HCT116 (cell line): Measurements from ENCODE around the gene PRKACA. TPM values are rescaled to one million over a fixed set of nuclear protein-coding genes. Genes with fewer than 3 reads are reported as not detected.

Source experiments
- ATAC-seq: fragments of 200-7000 bp; cut with Tn5 transposase; 2 replicates; pipeline ENCODE4 v1.9.1; 2020; ENCODE audit warnings: mild to moderate bottlenecking, moderate library complexity
- BruUV-seq: library from RNA; stranded (reverse); fragments of 400-500 nt; replicated peaks from 2 replicates; lab custom pipeline; 2021; lab: Mats Ljungman, UMichigan
- CTCF ChIA-PET: fragments of 300-600 bp; sonication (Branson Sonifier 250); formaldehyde crosslinking; loops from one replicate; lab custom pipeline; 2021; ENCODE audit warnings: antibody characterized with exemption; lab: Charles Lee
- POLR2A ChIA-PET: fragments of 300-600, 350-600 bp; sonication (Branson Sonifier 250); formaldehyde crosslinking; loops from one replicate; lab custom pipeline; 2021; ENCODE audit warnings: antibody characterized with exemption; lab: Charles Lee
- RAD21 ChIA-PET, 2 experiments: fragments of 300-600 bp; sonication (Branson Sonifier 250); formaldehyde crosslinking; loops; one replicate each; lab custom pipeline; 2023; ENCODE audit warnings: low total read pairs in 2 of 2; ENCODE audit not compliant: uncharacterized antibody in 2 of 2, unreplicated experiment in 2 of 2, low non-redundant PET in 1 of 2; lab: Charles Lee
- DNase-seq: peaks from one replicate; pipeline ENCODE4 v3.0.0-alpha.2; 2010; ENCODE audit warnings: low read depth, low spot score
- H2AFZ ChIP-seq: fragments of 200-600 bp; shearing (Covaris generic), sonication (generic); 2 replicates; pipeline ENCODE4 v1.6.1; 2017; ENCODE audit warnings: low read depth, mixed run types, mixed read lengths, antibody characterized with exemption, low read length; ENCODE audit not compliant: poor library complexity, severe bottlenecking
- H3K27ac ChIP-seq: 2 replicates; pipeline ENCODE4 v1.5.1; 2012; ENCODE audit warnings: low read depth, low read length
- H3K27me3 ChIP-seq: fragments of 200-600 bp; sonication (generic); 2 replicates; pipeline ENCODE4 v1.6.1; 2016; ENCODE audit warnings: mixed run types, low read length, mixed read lengths; ENCODE audit not compliant: insufficient read depth
- H3K36me3 ChIP-seq, 2 experiments: fragments of 200-500 bp in 1 of 2; fragments of 200-600 bp in 1 of 2; sonication (Bioruptor generic) in 1 of 2; sonication (generic) in 1 of 2; 2 replicates each; pipeline versions ENCODE4 v1.5.1 to v1.6.1; 2014 to 2016; ENCODE audit warnings: low read length in 2 of 2, inconsistent platforms in 1 of 2, mixed read lengths in 1 of 2, mixed run types in 1 of 2; ENCODE audit not compliant: insufficient read depth in 2 of 2, control insufficient read depth in 1 of 2
- H3K4me1 ChIP-seq, 2 experiments: fragments of 200-600 bp in 1 of 2; sonication (generic) in 1 of 2; 2 replicates each; pipeline versions ENCODE4 v1.5.1 to v1.6.1; 2012 to 2017; ENCODE audit warnings: low read length in 2 of 2, inconsistent platforms in 1 of 2, mild to moderate bottlenecking in 1 of 2, mixed read lengths in 1 of 2, mixed run types in 1 of 2, moderate library complexity in 1 of 2; ENCODE audit not compliant: insufficient read depth in 2 of 2, control insufficient read depth in 1 of 2
- H3K4me2 ChIP-seq: fragments of 200-600 bp; sonication (generic); 2 replicates; pipeline ENCODE4 v1.6.1; 2017; ENCODE audit warnings: mixed run types, low read length, mixed read lengths
- H3K4me3 ChIP-seq, 2 experiments: fragments of 200-600 bp in 1 of 2; sonication (generic) in 1 of 2; replicated peaks in 1 of 2; 2 replicates each; pipeline ENCODE4 v1.5.1; 2011 to 2016; ENCODE audit warnings: low read length in 2 of 2, control low read depth in 1 of 2, low read depth in 1 of 2, mild to moderate bottlenecking in 1 of 2, mixed read lengths in 1 of 2, mixed run types in 1 of 2
- H3K79me2 ChIP-seq: fragments of 200-600 bp; sonication (generic); 2 replicates; pipeline ENCODE4 v1.6.1; 2017; ENCODE audit warnings: mild to moderate bottlenecking, mixed run types, low read length, moderate library complexity, mixed read lengths; ENCODE audit not compliant: insufficient read depth
- H3K9ac ChIP-seq: fragments of 200-600 bp; sonication (generic); 2 replicates; pipeline ENCODE4 v1.6.1; 2016; ENCODE audit warnings: low read length, mixed read lengths
- H3K9me2 ChIP-seq: fragments of 200-600 bp; sonication (generic), shearing (Covaris generic); 2 replicates; pipeline ENCODE4 v1.6.1; 2017; ENCODE audit warnings: mixed run types, mild to moderate bottlenecking, moderate library complexity; ENCODE audit not compliant: insufficient read depth
- H3K9me3 ChIP-seq, 2 experiments: fragments of 200-500 bp in 1 of 2; fragments of 200-600 bp in 1 of 2; sonication (Bioruptor generic) in 1 of 2; sonication (generic) in 1 of 2; 2 replicates each; pipeline ENCODE4 v1.6.1; 2014 to 2017; ENCODE audit warnings: low read length in 2 of 2, mixed read lengths in 2 of 2, inconsistent platforms in 1 of 2, low read depth in 1 of 2, mild to moderate bottlenecking in 1 of 2, mixed run types in 1 of 2, moderate library complexity in 1 of 2; ENCODE audit not compliant: control insufficient read depth in 1 of 2, insufficient read depth in 1 of 2
- H4K20me1 ChIP-seq: fragments of 200-600 bp; sonication (generic), shearing (Covaris generic); 2 replicates; pipeline ENCODE4 v1.6.1; 2017; ENCODE audit warnings: mixed run types, mild to moderate bottlenecking, moderate library complexity; ENCODE audit not compliant: insufficient read depth
- ATF3 ChIP-seq: IDR thresholded peaks from 2 replicates; pipeline ENCODE4 v1.6.1; 2012
- EGR1 ChIP-seq: IDR thresholded peaks from 2 replicates; pipeline ENCODE4 v1.6.1; 2012; ENCODE audit warnings: low read depth
- EZH2phosphoT487 ChIP-seq: fragments of 200-600 bp; IDR thresholded peaks from 2 replicates; pipeline ENCODE4 v1.6.1; 2018; ENCODE audit warnings: antibody characterized with exemption, borderline replicate concordance
- JUND ChIP-seq: IDR thresholded peaks from 2 replicates; pipeline ENCODE4 v1.6.1; 2012
- RAD21 ChIP-seq: IDR thresholded peaks from 2 replicates; pipeline ENCODE4 v1.6.1; 2012; ENCODE audit warnings: low read depth, mild to moderate bottlenecking
- REST ChIP-seq: IDR thresholded peaks from 2 replicates; pipeline ENCODE4 v1.6.1; 2012; ENCODE audit warnings: low read depth
- SIN3A ChIP-seq: IDR thresholded peaks from 2 replicates; pipeline ENCODE4 v1.6.1; 2012; ENCODE audit warnings: low read depth
- SP1 ChIP-seq: IDR thresholded peaks from 2 replicates; pipeline ENCODE4 v1.6.1; 2012; ENCODE audit warnings: low read depth
- SRF ChIP-seq: IDR thresholded peaks from 2 replicates; pipeline ENCODE4 v1.6.1; 2012; ENCODE audit warnings: low read depth
- TCF7L2 ChIP-seq: IDR thresholded peaks from 2 replicates; pipeline ENCODE4 v1.7.0; 2011; ENCODE audit warnings: borderline replicate concordance, inconsistent platforms; ENCODE audit not compliant: insufficient read depth, insufficient read length; ENCODE audit errors: extremely low read depth
- ZBTB33 ChIP-seq: IDR thresholded peaks from 2 replicates; pipeline ENCODE4 v1.6.1; 2011; ENCODE audit warnings: mild to moderate bottlenecking, low read length, moderate library complexity; ENCODE audit not compliant: insufficient replicate concordance; ENCODE audit errors: extremely low read depth
- ZFX ChIP-seq: fragments of 450-650 bp; IDR thresholded peaks from 2 replicates; pipeline ENCODE4 v1.6.1; 2017
- ZNF274 ChIP-seq: fragments of 200-500 bp; sonication (Bioruptor generic); IDR thresholded peaks from 2 replicates; pipeline ENCODE4 v1.6.1; 2014; ENCODE audit warnings: mild to moderate bottlenecking, low read depth, low read length, inconsistent platforms
- intact Hi-C: fragments of 100-400 bp; cut with micrococcal nuclease; formaldehyde crosslinking; loops from 2 replicates; pipeline ENCODE4 v1.10.0; 2022
- total RNA-seq: library from RNA; stranded (reverse); gene quantifications from one replicate; pipeline ENCODE4 v1.2.1, GENCODE V29; 2021; ENCODE audit not compliant: unreplicated experiment

PRKACA gene
- total RNA-seq, 1 experiment from 2014 or later: 95.7 TPM

- H3K4me2 ChIP-seq: no peak overlapping the region
- no peak overlapping the region for H3K27ac ChIP-seq
- no peak for ATAC-seq
- H2AFZ ChIP-seq: no peak overlapping the region
- no peak for TF ChIP-seq TCF7L2
- TF ChIP-seq ZBTB33: no peak
- no peak for TF ChIP-seq EZH2phosphoT487
- TF ChIP-seq REST: no peak
- TF ChIP-seq ATF3: no peak
- TF ChIP-seq JUND: no peak
- no peak for TF ChIP-seq SIN3A
- TF ChIP-seq SP1: no peak
- no peak for TF ChIP-seq RAD21
- no peak for TF ChIP-seq EGR1
- no peak for TF ChIP-seq ZNF274
- TF ChIP-seq SRF: no peak
- TF ChIP-seq ZFX: no peak
- RAD21 ChIA-PET: no interaction called here
- no peaks in the 10 kb centered on the region for H3K9me2 ChIP-seq
- no peak overlapping the region for H3K9ac ChIP-seq
- no peaks in the 10 kb centered on the region for H4K20me1 ChIP-seq
- H3K79me2 ChIP-seq: no peaks in the 10 kb centered on the region
- CTCF ChIA-PET: no interaction called here
- H3K36me3 ChIP-seq: peaks cover 34 to 41% of the 10 kb centered on the region in 2 experiments; a peak in 3 of 4 replicates
- H3K9me3 ChIP-seq: no peaks in the 10 kb centered on the region
- no peak for DNase-seq
- POLR2A ChIA-PET: no interaction called here
- H3K27me3 ChIP-seq: no peaks in the 10 kb centered on the region
- H3K4me1 ChIP-seq: no peaks in the 10 kb centered on the region
- H3K4me3 ChIP-seq: no peak overlapping the region
- intact Hi-C loops: no loop called here
- no TSS peak for BruUV-seq
These were observed 41.5 kb upstream of the PRKACA start for GRCh38 chr19:14159059-14159458.
